H1 (cell line): Measurements from ENCODE around the gene HAT1. TPM values are rescaled to one million over a fixed set of nuclear protein-coding genes. Genes with fewer than 3 reads are reported as not detected.

ENCODE experiments used
- CTCF ChIA-PET: fragments of 300-600 bp; sonication (Branson Sonifier 250); formaldehyde crosslinking; loops from one replicate; lab custom pipeline; 2021; ENCODE audit not compliant: partially characterized antibody; lab: Charles Lee
- POLR2A ChIA-PET: fragments of 300-600 bp; sonication (Branson Sonifier 250); formaldehyde crosslinking; loops from one replicate; lab custom pipeline; 2021; ENCODE audit warnings: inconsistent platforms; ENCODE audit not compliant: partially characterized antibody; lab: Charles Lee
- DNase-seq, 2 experiments: peaks; one replicate each; pipeline versions ENCODE4 v3.0.0 to v3.0.0-alpha.2; 2010 to 2022; ENCODE audit warnings: low spot score in 2 of 2, low read depth in 1 of 2, mixed read lengths in 1 of 2
- FAIRE-seq: peaks from 2 replicates; lab custom pipeline; 2011; peaks lifted over from hg19 to GRCh38; lab: Jason Lieb, UNC
- H2AFZ ChIP-seq: 2 replicates; pipeline ENCODE4 v1.8.1; 2012; ENCODE audit warnings: low read length, inconsistent platforms
- H2AK5ac ChIP-seq: 2 replicates; pipeline ENCODE4 v1.6.1; 2013; ENCODE audit warnings: low read depth, low read length
- H2BK120ac ChIP-seq: replicated peaks from 2 replicates; pipeline ENCODE3; 2013; ENCODE audit warnings: low read depth, low read length, inconsistent platforms
- H2BK12ac ChIP-seq: 2 replicates; pipeline ENCODE4 v1.6.1; 2013; ENCODE audit warnings: low read depth, low read length
- H2BK15ac ChIP-seq: 2 replicates; pipeline ENCODE4 v1.6.1; 2013; ENCODE audit warnings: low read length
- H2BK20ac ChIP-seq: 2 replicates; pipeline ENCODE4 v1.6.1; 2013; ENCODE audit warnings: low read length
- H2BK5ac ChIP-seq: 2 replicates; pipeline ENCODE4 v1.6.1; 2013; ENCODE audit warnings: low read depth, low read length
- H3K14ac ChIP-seq: 2 replicates; pipeline ENCODE4 v1.6.1; 2013; ENCODE audit warnings: inconsistent platforms; ENCODE audit not compliant: insufficient read length
- H3K18ac ChIP-seq: 2 replicates; pipeline ENCODE4 v1.6.1; 2013; ENCODE audit warnings: low read length; ENCODE audit errors: extremely low read depth
- H3K23ac ChIP-seq: 2 replicates; pipeline ENCODE4 v1.6.1; 2013; ENCODE audit warnings: inconsistent platforms; ENCODE audit not compliant: insufficient read length
- H3K23me2 ChIP-seq: 2 replicates; pipeline ENCODE4 v1.6.1; 2013; ENCODE audit warnings: low read depth, low read length
- H3K27ac ChIP-seq: 2 replicates; pipeline ENCODE4 v1.6.1; 2011; ENCODE audit warnings: low read depth, low read length, inconsistent platforms
- H3K27me3 ChIP-seq, 4 experiments: replicated peaks in 1 of 4; 1 replicate in 1 of 4; 2 replicates in 3 of 4; pipeline versions ENCODE4 v1.6.1 to v1.8.1; 2011 to 2013; ENCODE audit warnings: low read length in 3 of 4, mild to moderate bottlenecking in 3 of 4, inconsistent platforms in 2 of 4, mixed read lengths in 2 of 4, moderate library complexity in 1 of 4; ENCODE audit not compliant: control insufficient read depth in 3 of 4, insufficient read depth in 3 of 4; ENCODE audit errors: extremely low read depth in 1 of 4
- H3K36me3 ChIP-seq, 4 experiments: 2 replicates each; pipeline versions ENCODE4 v1.6.1 to v1.8.1; 2011 to 2013; ENCODE audit warnings: mild to moderate bottlenecking in 4 of 4, low read length in 3 of 4, moderate library complexity in 2 of 4, control low read depth in 1 of 4, inconsistent platforms in 1 of 4; ENCODE audit not compliant: insufficient read depth in 4 of 4, control insufficient read depth in 2 of 4
- H3K4ac ChIP-seq: replicated peaks from 2 replicates; pipeline ENCODE3; 2013; ENCODE audit warnings: low read length, low read depth, mixed read lengths, inconsistent platforms; ENCODE audit not compliant: insufficient read length
- H3K4me1 ChIP-seq, 4 experiments: replicated peaks in 1 of 4; 1 replicate in 1 of 4; 2 replicates in 3 of 4; pipeline versions ENCODE4 v1.6.1 to v1.8.1; 2011 to 2013; ENCODE audit warnings: low read length in 3 of 4, inconsistent platforms in 2 of 4, mixed read lengths in 1 of 4; ENCODE audit not compliant: insufficient read depth in 4 of 4, control insufficient read depth in 3 of 4
- H3K4me2 ChIP-seq, 2 experiments: 2 replicates each; pipeline versions ENCODE4 v1.6.1 to v1.8.1; 2011 to 2013; ENCODE audit warnings: low read depth in 2 of 2, low read length in 2 of 2, control low read depth in 1 of 2, inconsistent platforms in 1 of 2, mild to moderate bottlenecking in 1 of 2; ENCODE audit not compliant: insufficient read depth in 1 of 2
- H3K4me3 ChIP-seq, 4 experiments: fragments of 200-600, 300-600 bp in 1 of 4; sonication (generic), shearing (Covaris generic), sonication (Bioruptor Twin) in 1 of 4; 2 replicates each; pipeline versions ENCODE4 v1.5.1 to v1.8.1; 2011 to 2016; ENCODE audit warnings: low read length in 4 of 4, low read depth in 3 of 4, control low read depth in 2 of 4, inconsistent platforms in 2 of 4, mild to moderate bottlenecking in 2 of 4, mixed read lengths in 1 of 4, moderate library complexity in 1 of 4; ENCODE audit not compliant: insufficient read depth in 2 of 4; ENCODE audit errors: extremely low read depth in 1 of 4
- H3K56ac ChIP-seq: replicated peaks from 2 replicates; pipeline ENCODE3; 2013; ENCODE audit warnings: low read depth, mild to moderate bottlenecking, mixed read lengths, low read length, inconsistent platforms; ENCODE audit not compliant: insufficient read length
- H3K79me1 ChIP-seq: 2 replicates; pipeline ENCODE4 v1.6.1; 2013; ENCODE audit warnings: low read depth, low read length, control low read depth
- H3K79me2 ChIP-seq, 2 experiments: 2 replicates each; pipeline versions ENCODE4 v1.6.1 to v1.8.1; 2012 to 2013; ENCODE audit warnings: low read length in 2 of 2, mild to moderate bottlenecking in 2 of 2, inconsistent platforms in 1 of 2; ENCODE audit not compliant: insufficient read depth in 2 of 2, control insufficient read depth in 1 of 2
- H3K9ac ChIP-seq, 4 experiments: replicated peaks in 1 of 4; 1 replicate in 1 of 4; 2 replicates in 3 of 4; pipeline versions ENCODE4 v1.6.1 to v1.8.1; 2011 to 2013; ENCODE audit warnings: low read depth in 3 of 4, low read length in 3 of 4, control low read depth in 2 of 4, mild to moderate bottlenecking in 2 of 4, moderate library complexity in 2 of 4, inconsistent platforms in 1 of 4; ENCODE audit errors: extremely low read depth in 1 of 4
- H3K9me3 ChIP-seq, 2 experiments: 2 replicates each; pipeline versions ENCODE4 v1.6.1 to v1.8.1; 2012 to 2013; ENCODE audit warnings: mild to moderate bottlenecking in 2 of 2, moderate library complexity in 2 of 2, control low read depth in 1 of 2, inconsistent platforms in 1 of 2, low read depth in 1 of 2, low read length in 1 of 2, mixed read lengths in 1 of 2; ENCODE audit not compliant: insufficient read depth in 2 of 2
- H4K20me1 ChIP-seq, 2 experiments: replicated peaks in 1 of 2; 2 replicates each; pipeline versions ENCODE3 to v1.8.1; 2011 to 2013; ENCODE audit warnings: inconsistent platforms in 2 of 2, low read length in 2 of 2, mild to moderate bottlenecking in 1 of 2; ENCODE audit not compliant: insufficient read depth in 2 of 2, control insufficient read depth in 1 of 2
- H4K5ac ChIP-seq: 2 replicates; pipeline ENCODE4 v1.6.1; 2013; ENCODE audit warnings: low read length, low read depth, mixed read lengths, inconsistent platforms; ENCODE audit not compliant: insufficient read length
- H4K8ac ChIP-seq: 2 replicates; pipeline ENCODE4 v1.8.0; 2013; ENCODE audit warnings: mild to moderate bottlenecking, moderate library complexity, low read length, inconsistent platforms; ENCODE audit not compliant: insufficient read depth; ENCODE audit errors: extremely low read depth
- H4K91ac ChIP-seq: replicated peaks from 2 replicates; pipeline ENCODE3; 2013; ENCODE audit warnings: low read length, mixed read lengths, inconsistent platforms; ENCODE audit not compliant: insufficient read length
- ASH2L ChIP-seq: fragments of 200-600, 300-600 bp; sonication (generic); IDR thresholded peaks from one replicate; pipeline ENCODE4 v1.7.1; 2017; ENCODE audit warnings: low read length
- BRCA1 ChIP-seq: IDR thresholded peaks from 2 replicates; pipeline ENCODE4 v1.6.1; 2012; ENCODE audit warnings: low read depth, low read length, improper control_type of control experiment
- CREB1 ChIP-seq: IDR thresholded peaks from 2 replicates; pipeline ENCODE4 v1.6.1; 2012; ENCODE audit warnings: inconsistent platforms
- EGR1 ChIP-seq: IDR thresholded peaks from 2 replicates; pipeline ENCODE4 v1.6.1; 2011; ENCODE audit warnings: low read depth, low read length, borderline replicate concordance
- EZH2 ChIP-seq: fragments of 200-600 bp; sonication (generic); IDR thresholded peaks from 2 replicates; pipeline ENCODE4 v1.7.1; 2012; ENCODE audit warnings: low read depth, mild to moderate bottlenecking, moderate library complexity, low read length, inconsistent platforms; ENCODE audit not compliant: severe bottlenecking
- HDAC6 ChIP-seq: IDR thresholded peaks from one replicate; pipeline ENCODE4 v1.7.1; 2012; ENCODE audit warnings: low read depth, mild to moderate bottlenecking, inconsistent platforms, low read length, moderate library complexity
- JUN ChIP-seq: IDR thresholded peaks from 2 replicates; pipeline ENCODE4 v1.6.1; 2011; ENCODE audit warnings: low read depth, mild to moderate bottlenecking, improper control_type of control experiment, low read length
- MAX ChIP-seq: IDR thresholded peaks from 2 replicates; pipeline ENCODE4 v1.6.1; 2012; ENCODE audit warnings: inconsistent platforms
- NANOG ChIP-seq: IDR thresholded peaks from 2 replicates; pipeline ENCODE4 v1.6.1; 2011; ENCODE audit warnings: low read length, low read depth, mild to moderate bottlenecking, inconsistent platforms; ENCODE audit not compliant: insufficient read depth, poor library complexity, severe bottlenecking
- POU5F1 ChIP-seq: IDR thresholded peaks from 2 replicates; pipeline ENCODE4 v1.6.1; 2011; ENCODE audit warnings: low read depth, mild to moderate bottlenecking, low read length, moderate library complexity
- RFX5 ChIP-seq: IDR thresholded peaks from 2 replicates; pipeline ENCODE4 v1.6.1; 2011; ENCODE audit warnings: low read depth, low read length, improper control_type of control experiment, borderline replicate concordance
- RNF2 ChIP-seq: fragments of 200-900, 300-1000 bp; sonication (generic); IDR thresholded peaks from 2 replicates; pipeline ENCODE4 v1.7.1; 2016; ENCODE audit warnings: borderline replicate concordance, low read depth, mild to moderate bottlenecking, antibody characterized with exemption, low read length; ENCODE audit not compliant: poor library complexity, severe bottlenecking; ENCODE audit errors: missing control alignments
- RXRA ChIP-seq: IDR thresholded peaks from 2 replicates; pipeline ENCODE4 v1.6.1; 2011; ENCODE audit warnings: low read depth, mild to moderate bottlenecking, low read length, moderate library complexity; ENCODE audit not compliant: insufficient read depth
- SP1 ChIP-seq: IDR thresholded peaks from 2 replicates; pipeline ENCODE4 v1.6.1; 2011; ENCODE audit warnings: low read depth, low read length
- WGBS, 2 experiments: shearing (Covaris generic) in 1 of 2; methylation state at CpG; one replicate each; pipeline versions ENCODE4 v1.1.6 to v1.1.7; 2013 to 2015; ENCODE audit warnings: low lambda C conversion rate in 2 of 2, mixed read lengths in 2 of 2, inconsistent platforms in 1 of 2, low coverage in 1 of 2, missing lambda C conversion rate in 1 of 2; ENCODE audit not compliant: insufficient replicate concordance in 2 of 2, insufficient coverage in 1 of 2, insufficient read length in 1 of 2; ENCODE audit errors: extremely low coverage in 1 of 2, missing lambda C conversion rate in 1 of 2; 5-methylcytosine and 5-hydroxymethylcytosine counted together
- polyA plus RNA-seq, 7 experiments: library from polyadenylated mRNA; depleted of rRNA in 3 of 7; stranded (reverse) in 5 of 7; unstranded in 2 of 7; fragments of >200 nt in 5 of 7; fragments of 200-250 nt in 2 of 7; gene quantifications; 1 replicate in 5 of 7; 2 replicates in 1 of 7; 4 replicates in 1 of 7; pipeline versions ENCODE4 v1.2.1 to v1.2.3, GENCODE V29; 2011 to 2013; ENCODE audit warnings: missing spikeins in 2 of 7, mixed read lengths in 2 of 7
- total RNA-seq: library from RNA; stranded (reverse); fragmentation: NEBNext Ultra II Directional; extraction: Animal tissue kit (Norgen Biotek cat#: 25700); gene quantifications from 2 replicates; pipeline ENCODE4 v1.2.1, GENCODE V29; 2021

HAT1 gene
- total and polyA plus RNA-seq, 2 of the 8 experiments (the other 6 are each of a cell fraction or from before 2014, with no cell fraction given) = 44.6 to 74.2 TPM

- Histone ChIP-seq H3K4me2 (no peak overlapping the region), H4K91ac (no peak overlapping the region), H2BK120ac (no peak overlapping the region), H2BK12ac (no peak overlapping the region), H3K9ac (no peak overlapping the region), H2BK15ac (no peak overlapping the region), H3K4me1 (no peaks in the 10 kb centered on the region), H2BK20ac (no peak overlapping the region), H3K23ac (no peak overlapping the region), H3K14ac (no peak overlapping the region), H3K79me1 (no peaks in the 10 kb centered on the region), H3K18ac (no peak overlapping the region), H3K27me3 (no peaks in the 10 kb centered on the region)
- DNase-seq (no peak), FAIRE-seq (no peak)
- CTCF ChIA-PET = no interaction called here
- POLR2A ChIA-PET = no interaction called here
- 92% methylated on average over 3 of the region's 3 CpGs; no CpG with 5 or more reads in 1 of the 2 experiments for WGBS, 2 experiments
- no peak for TF ChIP-seq CREB1
- no peak for TF ChIP-seq EZH2
- no peak for TF ChIP-seq RXRA
- no peak for TF ChIP-seq JUN
- TF ChIP-seq RNF2 = no peak
- TF ChIP-seq MAX = no peak
- no peak for TF ChIP-seq ASH2L
- no peak for TF ChIP-seq HDAC6
- no peak for TF ChIP-seq POU5F1
- TF ChIP-seq BRCA1 = no peak
- no peak for TF ChIP-seq RFX5
- no peak for TF ChIP-seq SP1
- TF ChIP-seq EGR1 = no peak
- TF ChIP-seq NANOG = no peak
- TF ChIP-seq, all 59 proteins: peak for 0
- no peak overlapping the region for H3K4ac ChIP-seq
- no peaks in the 10 kb centered on the region for H3K23me2 ChIP-seq
- no peak overlapping the region for H2AFZ ChIP-seq
- H3K56ac ChIP-seq = no peak overlapping the region
- no peaks in the 10 kb centered on the region for H3K9me3 ChIP-seq
- no peak overlapping the region for H4K8ac ChIP-seq
- no peak overlapping the region for H2AK5ac ChIP-seq
- no peaks in the 10 kb centered on the region for H3K36me3 ChIP-seq
- no peaks in the 10 kb centered on the region for H4K20me1 ChIP-seq
- no peak overlapping the region for H2BK5ac ChIP-seq
- H3K4me3 ChIP-seq = no peak overlapping the region
- no peak overlapping the region for H4K5ac ChIP-seq
- H3K79me2 ChIP-seq = no peaks in the 10 kb centered on the region
- no peak overlapping the region for H3K27ac ChIP-seq
Measured at GRCh38 chr2:171909266-171909665, 13.0 kb upstream of the HAT1 start.
